ENCODE data around the gene ACR. TPM values are rescaled to one million over a fixed set of nuclear protein-coding genes. Genes with fewer than 3 reads are reported as not detected.

ACR gene
- total and polyA plus RNA-seq, 2 of the 4 experiments (the other 2 are of a cell fraction) = not detected

- Histone ChIP-seq H2BK15ac (ENCODE audit: low read depth, low read length) (no peak overlapping the region), H3K36me3 (ENCODE audit: control insufficient read depth, insufficient read depth, low read length) (peaks cover 2% of the 10 kb centered on the region; the same call in 1 of the 2 replicates), H3K18ac (ENCODE audit: low read depth, low read length) (no peak overlapping the region), H4K5ac (ENCODE audit: low read depth, low read length) (no peak overlapping the region), H3K9me1 (ENCODE audit: insufficient read depth, low read length) (peaks cover 12% of the 10 kb centered on the region), H2BK120ac (ENCODE audit: low read depth, low read length) (no peak overlapping the region), H3K4ac (ENCODE audit: low read depth, low read length) (no peak overlapping the region), H4K20me1 (ENCODE audit: insufficient read depth, low read length) (peaks cover 15% of the 10 kb centered on the region), H3K4me2 (ENCODE audit: low read depth, low read length) (no peak overlapping the region), H3K23ac (ENCODE audit: low read depth, low read length) (no peak overlapping the region), H2AFZ (replicated peaks; ENCODE audit: low read length, poor library complexity) (no peak overlapping the region), H4K8ac (ENCODE audit: low read depth in 2 of 2, low read length in 2 of 2) (no peak overlapping the region), H3K4me3 (ENCODE audit: insufficient read depth, low read depth, low read length) (no peak overlapping the region), H2BK5ac (ENCODE audit: low read depth, low read length, poor library complexity, severe bottlenecking) (no peak overlapping the region), H4K91ac (ENCODE audit: insufficient read depth, low read depth, low read length) (no peak overlapping the region), H3K56ac (ENCODE audit: extremely low read depth, insufficient read depth, low read length) (no peak overlapping the region), H3K9me3 (ENCODE audit: control insufficient read depth, insufficient read depth, low read length) (no peaks in the 10 kb centered on the region), H2AK5ac (ENCODE audit: low read depth, low read length) (no peak overlapping the region), H3K27ac (ENCODE audit: insufficient read depth, low read length) (no peak overlapping the region), H2BK20ac (ENCODE audit: low read depth, low read length) (no peak overlapping the region), H2AK9ac (replicated peaks; ENCODE audit: low read depth, low read length, poor library complexity) (no peak overlapping the region), H3K79me1 (ENCODE audit: low read depth in 1 of 2, low read length in 2 of 2) (peaks cover 4 to 8% of the 10 kb centered on the region in 2 experiments; a peak in 2 of 4 replicates), H3K4me1 (ENCODE audit: control insufficient read depth, insufficient read depth, low read length) (peaks cover 4% of the 10 kb centered on the region; the same call in 1 of the 2 replicates), H3K9ac (ENCODE audit: low read depth, low read length) (no peak overlapping the region), H3K27me3 (ENCODE audit: control insufficient read depth, insufficient read depth, low read length) (no peaks in the 10 kb centered on the region), H3K14ac (replicated peaks; ENCODE audit: low read depth, low read length) (no peak overlapping the region)
- BruUV-seq (replicated peaks) = no TSS peak
- TF ChIP-seq SMC3 (IDR thresholded peaks at IDR 0.05; ENCODE audit: low read depth, low read length) (no peak), RCOR1 (IDR thresholded peaks at IDR 0.05; ENCODE audit: insufficient replicate concordance, low read length) (no peak), BHLHE40 (IDR thresholded peaks at IDR 0.05; ENCODE audit: low read depth, low read length) (no peak), MAZ (IDR thresholded peaks at IDR 0.05; ENCODE audit: borderline replicate concordance, low read depth, low read length) (no peak), CTCF (conservative IDR thresholded peaks at IDR 0.05; ENCODE audit: low read depth, low read length) (no peak), CHD1 (IDR thresholded peaks at IDR 0.05; ENCODE audit: low read depth, low read length) (no peak), RFX5 (IDR thresholded peaks at IDR 0.05; ENCODE audit: low read depth, low read length) (no peak), FOS (IDR thresholded peaks at IDR 0.05; ENCODE audit: low read depth, low read length) (no peak), ELK1 (IDR thresholded peaks at IDR 0.05; ENCODE audit: borderline replicate concordance, low read depth, low read length) (no peak)
- intact Hi-C loops (cut with micrococcal nuclease) = no loop called here
- CTCF ChIA-PET = no interaction called here
- in situ Hi-C loops (cut with MboI; ENCODE audit: low sequenced_read_pairs) = no loop called here
- DNase-seq (no peak), ATAC-seq (ENCODE audit: low read depth) (no peak)
- dilution Hi-C loops (cut with HindIII; ENCODE audit: low sequenced_read_pairs, unreplicated experiment) = no loop called here
- POLR2A ChIA-PET (ENCODE audit: unreplicated experiment) = no interaction called here
- 90% methylated on average over 4 of the region's 27 CpGs; no CpG with 5 or more reads in 1 of the 2 experiments for WGBS, 2 experiments (ENCODE audit: extremely low coverage in 2 of 2, insufficient read length in 1 of 2)
These were observed 32.1 kb upstream of the ACR start for GRCh38 chr22:50705851-50706351.

Data from IMR-90 (cell line).